LHCN-M2 (cell line): Measurements from ENCODE around the gene TSC22D3. TPM values are rescaled to one million over a fixed set of nuclear protein-coding genes. Genes with fewer than 3 reads are reported as not detected.
A peak's percentile ranks its signal among the peaks of the same experiment; 100 is the strongest.
"Not testable (repeated sequence)": the region's sequence is repeated elsewhere in the genome, so short reads cannot be mapped to it uniquely, and the experiment has no call there.

Source experiments
- DNase-seq: peaks from one replicate; pipeline ENCODE4 v3.0.0-alpha.2; 2012; ENCODE audit warnings: low read depth
- polyA plus RNA-seq: library from polyadenylated mRNA; unstranded; fragments of >200 nt; gene quantifications from one replicate; pipeline ENCODE4 v1.2.1, GENCODE V29; 2012; ENCODE audit warnings: missing spikeins
- total RNA-seq: library from RNA; depleted of rRNA; stranded (reverse); fragments of >200 nt; gene quantifications from 2 replicates; pipeline ENCODE4 v1.2.3, GENCODE V29; 2014; rRNA removed

Gene TSC22D3
- total RNA-seq: 189 and 245 TPM in 2 replicates
- 65.4 TPM for polyA plus RNA-seq

GRCh38 chrX:107775734-107776511 lies at the start of gene TSC22D3:
Gene TSC22D3, minus strand, starts transcription at chrX:107775787. Its CDS starts 368 bp downstream, at chrX:107775419.
- DNase-seq: peak; percentile 83

GRCh38 chrX:107823456-107823855 lies 47.9 kb upstream of the TSC22D3 start:
- peak; percentile 77 for DNase-seq

GRCh38 chrX:107823042-107823441 lies 47.5 kb upstream of the TSC22D3 start:
- no peak for DNase-seq

- DNase-seq: no peak
Observed at GRCh38 chrX:107818900-107819521, 43.4 kb upstream of the TSC22D3 start.

GRCh38 chrX:107810053-107810452 lies 34.5 kb upstream of the TSC22D3 start:
- not testable (repeated sequence) for DNase-seq

- DNase-seq: no peak
Observed at GRCh38 chrX:107805179-107805578, 29.6 kb upstream of the TSC22D3 start.

GRCh38 chrX:107804427-107804826 lies 28.8 kb upstream of the TSC22D3 start:
- no peak for DNase-seq

GRCh38 chrX:107787827-107788226 lies 12.2 kb upstream of the TSC22D3 start:
- DNase-seq: no peak

GRCh38 chrX:107780525-107780924 lies 4.9 kb upstream of the TSC22D3 start:
- DNase-seq: no peak

- no peak for DNase-seq
Observed at GRCh38 chrX:107777536-107777832, 1.9 kb upstream of the TSC22D3 start, which contains the start of gene NCBP2L. Gene NCBP2L, plus strand, starts transcription at chrX:107777733. Its CDS starts 16,488 bp downstream, at chrX:107794221.

- peak; percentile 85 for DNase-seq
Observed at GRCh38 chrX:107776649-107777535, 1.3 kb upstream of the TSC22D3 start.

GRCh38 chrX:107775000-107775733 lies 420 bp downstream of the TSC22D3 start:
- DNase-seq: no peak

- no peak for DNase-seq
Observed at GRCh38 chrX:107773906-107774435, 1.6 kb downstream of the TSC22D3 start.

GRCh38 chrX:107773206-107773605 lies 2.4 kb downstream of the TSC22D3 start:
- no peak for DNase-seq

- no peak for DNase-seq
Observed at GRCh38 chrX:107769581-107770317, 5.8 kb downstream of the TSC22D3 start.

- DNase-seq: no peak
Observed at GRCh38 chrX:107768051-107768450, 7.5 kb downstream of the TSC22D3 start.

GRCh38 chrX:107766470-107767150 lies 9.0 kb downstream of the TSC22D3 start:
- peak; percentile 61 for DNase-seq

- DNase-seq: no peak
Observed at GRCh38 chrX:107764845-107765608, 10.6 kb downstream of the TSC22D3 start.

GRCh38 chrX:107763647-107764046 lies 11.9 kb downstream of the TSC22D3 start:
- no peak for DNase-seq
